Osteoblast (primary cell): ENCODE results near the gene TMPRSS4. TPM values are rescaled to one million over a fixed set of nuclear protein-coding genes. Genes with fewer than 3 reads are reported as not detected.

Experiments
- DNase-seq: peaks from one replicate; pipeline ENCODE4 v3.0.0; 2011; ENCODE audit warnings: low spot score, mixed read lengths; ENCODE audit not compliant: insufficient read length; ENCODE audit errors: missing footprints
- H2AFZ ChIP-seq: 2 replicates; pipeline ENCODE4 v1.6.0; 2011; ENCODE audit warnings: mild to moderate bottlenecking, low read length
- H3K27ac ChIP-seq: 2 replicates; pipeline ENCODE4 v1.5.1; 2011; ENCODE audit warnings: mild to moderate bottlenecking, low read depth, low read length, moderate library complexity
- H3K27me3 ChIP-seq: 2 replicates; pipeline ENCODE4 v1.6.0; 2012; ENCODE audit warnings: mild to moderate bottlenecking, control low read depth, inconsistent platforms, low read length, moderate library complexity; ENCODE audit not compliant: insufficient read depth
- H3K36me3 ChIP-seq: 2 replicates; pipeline ENCODE4 v1.5.1; 2011; ENCODE audit warnings: mild to moderate bottlenecking, low read length, control low read depth, moderate library complexity; ENCODE audit not compliant: insufficient read depth
- H3K4me1 ChIP-seq: 2 replicates; pipeline ENCODE4 v1.5.1; 2011; ENCODE audit warnings: mild to moderate bottlenecking, low read length, control low read depth, moderate library complexity; ENCODE audit not compliant: insufficient read depth
- H3K4me2 ChIP-seq: 2 replicates; pipeline ENCODE4 v1.6.0; 2011; ENCODE audit warnings: mild to moderate bottlenecking, low read length; ENCODE audit not compliant: insufficient read depth
- H3K4me3 ChIP-seq: fragments of 200-600 bp; sonication (generic); 3 replicates; pipeline ENCODE4 v1.5.1; 2012; ENCODE audit warnings: mild to moderate bottlenecking, low read length, inconsistent platforms; ENCODE audit not compliant: insufficient read depth
- H3K79me2 ChIP-seq: 2 replicates; pipeline ENCODE4 v1.6.0; 2012; ENCODE audit warnings: mild to moderate bottlenecking, low read length, control low read depth, inconsistent platforms; ENCODE audit not compliant: insufficient read depth
- H3K9me3 ChIP-seq: 2 replicates; pipeline ENCODE4 v1.5.1; 2011; ENCODE audit warnings: low read depth, low read length, control low read depth
- H4K20me1 ChIP-seq: 2 replicates; pipeline ENCODE4 v1.6.0; 2012; ENCODE audit warnings: mild to moderate bottlenecking, low read length, control low read depth; ENCODE audit not compliant: insufficient read depth
- CTCF ChIP-seq: IDR thresholded peaks from 2 replicates; pipeline ENCODE4 v1.5.1; 2011; ENCODE audit warnings: mild to moderate bottlenecking, low read depth, low read length, moderate library complexity; ENCODE audit errors: extremely low read depth
- total RNA-seq: library from RNA; depleted of rRNA; stranded (reverse); fragments of >200 nt; gene quantifications from 2 replicates; pipeline ENCODE4 v1.2.3, GENCODE V29; 2012

Gene TMPRSS4
- total RNA-seq: not detected in 2 replicates

DNA sequence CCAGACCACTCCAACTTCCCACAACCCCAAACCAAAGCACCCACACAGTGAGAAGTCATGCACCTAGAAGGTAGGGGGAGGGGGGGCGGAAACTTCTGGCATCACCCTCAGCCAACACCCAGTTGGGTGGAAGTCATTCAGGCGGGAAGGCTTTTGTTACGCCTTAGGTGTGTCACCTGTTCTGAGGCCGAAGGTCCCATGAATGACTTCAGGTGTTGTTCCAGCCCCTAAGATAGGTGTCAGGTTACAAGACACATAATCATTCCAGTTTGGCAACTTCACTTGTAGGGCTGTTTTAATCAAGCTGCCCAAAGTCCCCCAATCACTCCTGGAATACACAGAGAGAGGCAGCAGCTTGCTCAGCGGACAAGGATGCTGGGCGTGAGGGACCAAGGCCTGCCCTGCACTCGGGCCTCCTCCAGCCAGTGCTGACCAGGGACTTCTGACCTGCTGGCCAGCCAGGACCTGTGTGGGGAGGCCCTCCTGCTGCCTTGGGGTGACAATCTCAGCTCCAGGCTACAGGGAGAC lies at the start of gene TMPRSS4:
TSS of gene TMPRSS4 (plus strand) at position 325 of the 528 bp plus-strand sequence. CDS start 225 bp downstream, outside the sequence.
- peaks cover 4% of the 10 kb centered on the region for H3K27me3 ChIP-seq
- H3K4me1 ChIP-seq: no peaks in the 10 kb centered on the region
- no peak within 1 kb of the TSS for H3K4me2 ChIP-seq
- H3K9me3 ChIP-seq: no peaks in the 10 kb centered on the region
- H3K4me3 ChIP-seq: no peak within 1 kb of the TSS
- H4K20me1 ChIP-seq: no peaks in the 10 kb centered on the region
- H2AFZ ChIP-seq: no peak within 1 kb of the TSS
- DNase-seq: no peak
- H3K79me2 ChIP-seq: no peaks in the 10 kb centered on the region
- H3K27ac ChIP-seq: no peak within 1 kb of the TSS
- TF ChIP-seq CTCF: no peak
- H3K36me3 ChIP-seq: no peaks in the 10 kb centered on the region

GRCh38 chr11:118027694-118028093 lies 49.2 kb upstream of the TMPRSS4 start:
- Histone ChIP-seq H2AFZ (no peak overlapping the region), H3K4me2 (no peak overlapping the region), H3K9me3 (no peaks in the 10 kb centered on the region)

DNA sequence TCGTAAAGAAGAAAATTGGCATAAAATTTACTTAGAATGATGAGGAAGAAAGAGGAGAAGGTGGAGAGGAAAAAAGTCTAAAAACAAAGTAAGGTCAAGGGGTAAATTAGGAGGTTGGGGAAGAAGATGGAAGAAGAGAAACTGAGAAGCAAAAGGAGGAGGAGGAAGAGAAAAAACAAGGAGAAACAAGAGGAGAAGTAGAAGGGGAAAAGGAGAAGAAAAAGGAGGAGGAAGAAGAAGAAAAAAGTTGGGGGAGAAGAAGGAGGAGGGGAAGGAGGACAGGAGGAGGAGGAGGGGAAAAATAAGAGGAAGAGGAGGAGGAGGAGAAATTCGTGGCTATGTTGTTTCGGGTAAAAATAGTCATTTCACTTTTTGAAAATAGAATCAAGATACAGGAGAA lies 48.3 kb upstream of the TMPRSS4 start:
- no peak for DNase-seq
- Histone ChIP-seq H3K9me3 (no peaks in the 10 kb centered on the region), H3K27me3 (no peaks in the 10 kb centered on the region), H3K27ac (no peak overlapping the region), H4K20me1 (no peaks in the 10 kb centered on the region), H3K4me2 (no peak overlapping the region), H3K36me3 (no peaks in the 10 kb centered on the region), H3K4me3 (no peak overlapping the region), H3K79me2 (no peaks in the 10 kb centered on the region), H2AFZ (no peak overlapping the region), H3K4me1 (no peaks in the 10 kb centered on the region)
- TF ChIP-seq CTCF: no peak

More at GRCh38 chr11:118027694-118028093, 49.2 kb upstream of the TMPRSS4 start:
- TF ChIP-seq CTCF: no peak
- Histone ChIP-seq H4K20me1 (no peaks in the 10 kb centered on the region), H3K36me3 (no peaks in the 10 kb centered on the region), H3K27ac (no peak overlapping the region), H3K4me1 (no peaks in the 10 kb centered on the region), H3K4me3 (no peak overlapping the region), H3K79me2 (no peaks in the 10 kb centered on the region), H3K27me3 (no peaks in the 10 kb centered on the region)
- DNase-seq: no peak

DNA sequence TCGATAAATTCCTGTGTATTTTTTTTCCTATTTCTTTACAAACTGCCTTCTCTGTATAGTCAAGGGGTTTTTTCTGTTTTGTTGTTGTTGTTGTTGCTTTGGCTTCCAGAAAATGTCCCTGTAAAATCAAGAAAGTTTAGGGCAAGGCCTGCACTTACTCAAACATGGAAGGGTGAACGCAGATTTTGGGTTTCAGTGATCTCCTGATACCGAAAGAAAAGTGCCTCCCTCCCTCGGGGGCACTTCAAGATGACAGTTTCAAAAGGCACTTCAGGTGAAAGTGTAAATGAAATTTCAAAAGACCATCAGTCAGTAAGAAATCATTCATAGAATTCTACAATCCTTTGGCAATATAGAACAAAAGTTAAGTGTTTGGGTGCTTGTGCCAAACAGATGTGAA lies 43.4 kb upstream of the TMPRSS4 start:
- Histone ChIP-seq H4K20me1 (no peaks in the 10 kb centered on the region), H3K9me3 (no peaks in the 10 kb centered on the region), H3K4me2 (no peak overlapping the region), H2AFZ (no peak overlapping the region), H3K36me3 (no peaks in the 10 kb centered on the region), H3K27ac (no peak overlapping the region), H3K4me1 (no peaks in the 10 kb centered on the region), H3K4me3 (no peak overlapping the region), H3K27me3 (no peaks in the 10 kb centered on the region), H3K79me2 (no peaks in the 10 kb centered on the region)
- TF ChIP-seq CTCF: no peak
- no peak for DNase-seq
